Activated naive CD4-positive, alpha-beta T cell treated with anti-CD3 and anti-CD28 coated beads, Interleukin-2, amount 50 U/mL, for 72 hours (primary cell): Measurements from ENCODE around the gene WDR12. TPM values are rescaled to one million over a fixed set of nuclear protein-coding genes. Genes with fewer than 3 reads are reported as not detected.
"Not testable (repeated sequence)": the region's sequence is repeated elsewhere in the genome, so short reads cannot be mapped to it uniquely, and the experiment has no call there.

Experiments
- ATAC-seq, 2 donors: fragments of 150-1000 bp; cut with Tn5 transposase; 2 replicates each; pipeline ENCODE4 v1.10.0; 2021; ENCODE audit warnings: mild to moderate bottlenecking in 2 of 2, moderate library complexity in 2 of 2
- DNase-seq, 2 donors: peaks; one replicate each; pipeline ENCODE4 v3.0.0; 2021 to 2022; ENCODE audit warnings: low spot score in 2 of 2
- H3K27ac Mint-ChIP-seq, 2 donors: one replicate each; pipeline ENCODE4 v1.8.0; 2022; ENCODE audit warnings: mild to moderate bottlenecking in 2 of 2, mixed read lengths in 2 of 2
- H3K36me3 Mint-ChIP-seq, 2 donors: one replicate each; pipeline ENCODE4 v1.8.0; 2022; ENCODE audit warnings: mixed read lengths in 2 of 2
- H3K9me3 Mint-ChIP-seq, 2 donors: one replicate each; pipeline ENCODE4 v1.8.0; 2022; ENCODE audit warnings: mixed read lengths in 2 of 2
- total RNA-seq, 2 donors: library from RNA; stranded (reverse); gene quantifications; one replicate each; pipeline ENCODE4 v1.2.3, GENCODE V29; 2022

Gene WDR12
- total RNA-seq, 2 donors from 2014 or later, result 82.5 to 101 TPM

- peaks cover 13 to 15% of the 10 kb centered on the region in 2 donors for H3K36me3 Mint-ChIP-seq
- H3K27ac Mint-ChIP-seq, result peak overlapping the region in 1 of 2 donors; percentile 92
Observed at GRCh38 chr2:202910698-202911097, 775 bp downstream of the WDR12 start.

GRCh38 chr2:202910250-202910649, 1.2 kb downstream of the WDR12 start:
- peaks cover 15 to 18% of the 10 kb centered on the region in 2 donors for H3K36me3 Mint-ChIP-seq

More at GRCh38 chr2:202910698-202911097, 775 bp downstream of the WDR12 start:
- no peak for ATAC-seq
- no peak for DNase-seq
- peaks cover 0 to 1% of the 10 kb centered on the region in 2 donors for H3K9me3 Mint-ChIP-seq

GRCh38 chr2:202909394-202910192, 1.9 kb downstream of the WDR12 start:
- Mint-ChIP-seq H3K36me3 (peaks cover 17 to 22% of the 10 kb centered on the region in 2 donors), H3K27ac (no peak overlapping the region), H3K9me3 (peaks cover 0 to 5% of the 10 kb centered on the region in 2 donors)
- no peak for ATAC-seq
- no peak for DNase-seq

More at GRCh38 chr2:202910250-202910649, 1.2 kb downstream of the WDR12 start:
- ATAC-seq, H3K9me3 Mint-ChIP-seq, DNase-seq: not testable (repeated sequence)
- H3K27ac Mint-ChIP-seq, result peak overlapping the region in 1 of 2 donors; percentile 92

GRCh38 chr2:202908186-202908585, 3.3 kb downstream of the WDR12 start:
- DNase-seq (no peak), ATAC-seq (no peak)
- Mint-ChIP-seq H3K27ac (no peak overlapping the region), H3K9me3 (peaks cover 0 to 5% of the 10 kb centered on the region in 2 donors), H3K36me3 (peaks cover 20 to 36% of the 10 kb centered on the region in 2 donors)

GRCh38 chr2:202905507-202905906, 6.0 kb downstream of the WDR12 start:
- H3K9me3 Mint-ChIP-seq, DNase-seq, H3K27ac Mint-ChIP-seq, ATAC-seq: not testable (repeated sequence)
- H3K36me3 Mint-ChIP-seq, result peaks cover 18 to 30% of the 10 kb centered on the region in 2 donors

- no peak overlapping the region for H3K27ac Mint-ChIP-seq
- no peak for DNase-seq
- no peaks in the 10 kb centered on the region for H3K9me3 Mint-ChIP-seq
- peaks cover 6 to 18% of the 10 kb centered on the region in 2 donors for H3K36me3 Mint-ChIP-seq
- ATAC-seq, result no peak
Observed at GRCh38 chr2:202885190-202885589, 26.3 kb downstream of the WDR12 start.

- Mint-ChIP-seq H3K36me3 (peaks cover 6 to 16% of the 10 kb centered on the region in 2 donors), H3K27ac (peak overlapping the region in 1 of 2 donors; percentile 53), H3K9me3 (no peaks in the 10 kb centered on the region)
- ATAC-seq, result no peak
- DNase-seq, result no peak
Observed at GRCh38 chr2:202883987-202884675, 27.3 kb downstream of the WDR12 start.

GRCh38 chr2:202881570-202881969, 29.9 kb downstream of the WDR12 start:
- no peak for ATAC-seq
- Mint-ChIP-seq H3K36me3 (peaks cover 6 to 12% of the 10 kb centered on the region in 2 donors), H3K27ac (no peak overlapping the region), H3K9me3 (no peaks in the 10 kb centered on the region)
- no peak for DNase-seq

- no peak for DNase-seq
- peaks cover 0 to 5% of the 10 kb centered on the region in 2 donors for H3K36me3 Mint-ChIP-seq
- no peak overlapping the region for H3K27ac Mint-ChIP-seq
- H3K9me3 Mint-ChIP-seq, result no peaks in the 10 kb centered on the region
- ATAC-seq, result no peak
Observed at GRCh38 chr2:202877699-202878098, 33.8 kb downstream of the WDR12 start.

- Mint-ChIP-seq H3K9me3 (no peaks in the 10 kb centered on the region), H3K36me3 (no peaks in the 10 kb centered on the region), H3K27ac (peak within 1 kb of the TSS; percentile 94 to 98)
- ATAC-seq, result peak; percentile 68 to 78
- DNase-seq, result peak; percentile 66 to 72
Observed at GRCh38 chr2:202871300-202872141, 40.0 kb downstream of the WDR12 start, which contains the start of gene ICA1L. ICA1L (minus strand) TSS chr2:202871766; CDS start chr2:202829009, 42,757 bp downstream.

- H3K9me3 Mint-ChIP-seq, result no peaks in the 10 kb centered on the region
- no peaks in the 10 kb centered on the region for H3K36me3 Mint-ChIP-seq
- ATAC-seq, result peak; percentile 83 to 84
- H3K27ac Mint-ChIP-seq, result peak overlapping the region; percentile 88 to 94
- DNase-seq, result peak; percentile 62 to 66
Observed at GRCh38 chr2:202870431-202871299, 40.8 kb downstream of the WDR12 start.

- ATAC-seq (no peak), DNase-seq (no peak)
- H3K36me3 Mint-ChIP-seq, result peaks cover 0 to 6% of the 10 kb centered on the region in 2 donors
- H3K9me3 Mint-ChIP-seq, result no peaks in the 10 kb centered on the region
- no peak overlapping the region for H3K27ac Mint-ChIP-seq
Observed at GRCh38 chr2:202861987-202862386, 49.5 kb downstream of the WDR12 start.

- H3K36me3 Mint-ChIP-seq, result peaks cover 0 to 7% of the 10 kb centered on the region in 2 donors
- H3K9me3 Mint-ChIP-seq, result no peaks in the 10 kb centered on the region
- ATAC-seq (no peak), DNase-seq (no peak)
- H3K27ac Mint-ChIP-seq, result no peak overlapping the region
Observed at GRCh38 chr2:202858601-202859000, 52.9 kb downstream of the WDR12 start.

GRCh38 chr2:202849343-202849742, 62.1 kb downstream of the WDR12 start:
- not testable (repeated sequence) for H3K9me3 Mint-ChIP-seq, ATAC-seq, H3K36me3 Mint-ChIP-seq, DNase-seq, H3K27ac Mint-ChIP-seq

- Mint-ChIP-seq H3K9me3 (no peaks in the 10 kb centered on the region), H3K27ac (no peak overlapping the region), H3K36me3 (peaks cover 0 to 5% of the 10 kb centered on the region in 2 donors)
- ATAC-seq (no peak), DNase-seq (no peak)
Observed at GRCh38 chr2:202848813-202849212, 62.7 kb downstream of the WDR12 start.
